GOT3 (cell line): Measurements from ENCODE around the gene COL8A2.

Experiments
- DNase-seq: peaks from one replicate; lab custom pipeline; 2025; ENCODE audit warnings: mixed read lengths; lab: John Stamatoyannopoulos, UW

Gene COL8A2

GRCh38 chr1:36091141-36091540 lies 33.9 kb downstream of the COL8A2 start:
- no peak for DNase-seq

GRCh38 chr1:36089393-36090121 lies 35.5 kb downstream of the COL8A2 start:
- DNase-seq: no peak

GRCh38 chr1:36088577-36089392 lies 36.2 kb downstream of the COL8A2 start, which contains the start of gene ADPRS:
TSS of gene ADPRS (plus strand) at chr1:36088892. CDS start at chr1:36088905, 13 bp downstream.
- DNase-seq: peak; percentile 69

- no peak for DNase-seq
Observed at GRCh38 chr1:36088265-36088576, 36.8 kb downstream of the COL8A2 start.

- DNase-seq: no peak
Observed at GRCh38 chr1:36087233-36088123, 37.5 kb downstream of the COL8A2 start.

GRCh38 chr1:36086529-36087232 lies 38.3 kb downstream of the COL8A2 start:
- DNase-seq: no peak

GRCh38 chr1:36085686-36086526 lies 39.1 kb downstream of the COL8A2 start:
- DNase-seq: no peak

- no peak for DNase-seq
Observed at GRCh38 chr1:36085126-36085525, 39.9 kb downstream of the COL8A2 start.

- DNase-seq: no peak
Observed at GRCh38 chr1:36084497-36085115, 40.4 kb downstream of the COL8A2 start.

GRCh38 chr1:36083635-36084496 lies 41.2 kb downstream of the COL8A2 start, which contains the start of gene TEKT2:
TSS of gene TEKT2 (plus strand) at chr1:36084094. CDS start at chr1:36084922, 828 bp downstream.
- DNase-seq: no peak

GRCh38 chr1:36083219-36083618 lies 41.8 kb downstream of the COL8A2 start:
- DNase-seq: no peak

- no peak for DNase-seq
Observed at GRCh38 chr1:36081926-36082485, 43.0 kb downstream of the COL8A2 start.

GRCh38 chr1:36080801-36081200 lies 44.2 kb downstream of the COL8A2 start:
- no peak for DNase-seq

- no peak for DNase-seq
Observed at GRCh38 chr1:36080236-36080635, 44.8 kb downstream of the COL8A2 start.

GRCh38 chr1:36076979-36077573 lies 47.9 kb downstream of the COL8A2 start:
- no peak for DNase-seq

- DNase-seq: no peak
Observed at GRCh38 chr1:36070349-36070748, 54.7 kb downstream of the COL8A2 start.

GRCh38 chr1:36068866-36069265 lies 56.2 kb downstream of the COL8A2 start:
- no peak for DNase-seq

- no peak for DNase-seq
Observed at GRCh38 chr1:36067871-36068270, 57.2 kb downstream of the COL8A2 start.
